Keratinocyte (primary cell): ENCODE measurements around the gene LGALS4. TPM values are rescaled to one million over a fixed set of nuclear protein-coding genes. Genes with fewer than 3 reads are reported as not detected.
A peak's percentile ranks its signal among the peaks of the same experiment; 100 is the strongest.

Source experiments
- DNase-seq: peaks from one replicate; pipeline ENCODE4 v3.0.0-alpha.2; 2011; ENCODE audit warnings: low read depth, missing footprints, low spot score
- FAIRE-seq: peaks from 2 replicates; lab custom pipeline; 2011; peaks lifted over from hg19 to GRCh38; lab: Jason Lieb, UNC
- H2AFZ ChIP-seq: 2 replicates; pipeline ENCODE4 v1.6.0; 2012; ENCODE audit warnings: low read length, control low read depth, inconsistent platforms; ENCODE audit not compliant: control insufficient read depth
- H3K27ac ChIP-seq: 2 replicates; pipeline ENCODE4 v1.5.1; 2011; ENCODE audit warnings: low read length; ENCODE audit not compliant: control insufficient read depth, insufficient read depth
- H3K27me3 ChIP-seq: 3 replicates; pipeline ENCODE4 v1.6.0; 2011; ENCODE audit warnings: low read length; ENCODE audit not compliant: control insufficient read depth, insufficient read depth; ENCODE audit errors: extremely low read depth
- H3K36me3 ChIP-seq, 2 experiments: 2 replicates in 1 of 2; 3 replicates in 1 of 2; pipeline ENCODE4 v1.5.1; 2011; ENCODE audit warnings: low read length in 2 of 2, mild to moderate bottlenecking in 1 of 2; ENCODE audit not compliant: control insufficient read depth in 2 of 2, insufficient read depth in 2 of 2; ENCODE audit errors: extremely low read depth in 1 of 2
- H3K4me1 ChIP-seq: 3 replicates; pipeline ENCODE4 v1.5.1; 2011; ENCODE audit warnings: low read length; ENCODE audit not compliant: control insufficient read depth, insufficient read depth; ENCODE audit errors: extremely low read depth
- H3K4me2 ChIP-seq: 3 replicates; pipeline ENCODE4 v1.6.0; 2011; ENCODE audit warnings: low read depth, low read length; ENCODE audit not compliant: control insufficient read depth, insufficient read depth; ENCODE audit errors: extremely low read depth
- H3K4me3 ChIP-seq, 3 experiments: fragments of 200-600 bp in 1 of 3; sonication (generic) in 1 of 3; 2 replicates in 2 of 3; 3 replicates in 1 of 3; pipeline ENCODE4 v1.5.1; 2011 to 2016; ENCODE audit warnings: low read length in 3 of 3, mild to moderate bottlenecking in 3 of 3, control low read depth in 2 of 3, inconsistent platforms in 1 of 3, low read depth in 1 of 3, mixed read lengths in 1 of 3, mixed run types in 1 of 3, moderate library complexity in 1 of 3; ENCODE audit not compliant: control insufficient read depth in 2 of 3, insufficient read depth in 2 of 3; ENCODE audit errors: extremely low read depth in 1 of 3
- H3K79me2 ChIP-seq: 2 replicates; pipeline ENCODE4 v1.6.0; 2012; ENCODE audit warnings: low read length; ENCODE audit not compliant: control insufficient read depth, insufficient read depth
- H3K9ac ChIP-seq: 3 replicates; pipeline ENCODE4 v1.6.0; 2011; ENCODE audit warnings: low read length; ENCODE audit not compliant: control insufficient read depth, insufficient read depth; ENCODE audit errors: extremely low read depth
- H3K9me1 ChIP-seq: 3 replicates; pipeline ENCODE4 v1.6.0; 2011; ENCODE audit warnings: low read length; ENCODE audit not compliant: control insufficient read depth, insufficient read depth; ENCODE audit errors: extremely low read depth
- H3K9me3 ChIP-seq: 2 replicates; pipeline ENCODE4 v1.5.1; 2012; ENCODE audit warnings: low read depth, low read length; ENCODE audit not compliant: control insufficient read depth
- H4K20me1 ChIP-seq: 3 replicates; pipeline ENCODE4 v1.6.0; 2011; ENCODE audit warnings: low read length; ENCODE audit not compliant: control insufficient read depth, insufficient read depth; ENCODE audit errors: extremely low read depth
- CTCF ChIP-seq, 3 experiments: IDR thresholded peaks in 1 of 3; conservative IDR thresholded peaks in 1 of 3; optimal IDR thresholded peaks in 1 of 3; 2 replicates in 2 of 3; 3 replicates in 1 of 3; pipeline versions ENCODE3 to v1.5.1; 2011; ENCODE audit warnings: low read length in 3 of 3, mild to moderate bottlenecking in 3 of 3, moderate library complexity in 2 of 3, control low read depth in 1 of 3, inconsistent platforms in 1 of 3; ENCODE audit not compliant: insufficient read depth in 2 of 3; ENCODE audit errors: extremely low read depth in 1 of 3
- EZH2 ChIP-seq: IDR thresholded peaks from one replicate; pipeline ENCODE4 v1.6.1; 2012; ENCODE audit warnings: inconsistent platforms, mild to moderate bottlenecking, low read length, moderate library complexity
- dilution Hi-C: fragments of 300-500 bp; cut with MboI; formaldehyde crosslinking; loops from one replicate; pipeline ENCODE4 v1.7.0; 2020; ENCODE audit warnings: low sequenced_read_pairs; ENCODE audit not compliant: extremely low pct_ligation_motif_present
- polyA plus RNA-seq, 5 experiments: library from polyadenylated mRNA; depleted of rRNA in 3 of 5; stranded (reverse) in 3 of 5; stranded (forward) in 1 of 5; unstranded in 1 of 5; fragments of >200 nt; gene quantifications; 1 replicate in 1 of 5; 2 replicates in 3 of 5; 3 replicates in 1 of 5; pipeline versions ENCODE4 v1.2.1 to v1.2.3, GENCODE V29; 2011 to 2012; ENCODE audit warnings: missing spikeins in 2 of 5, low read depth in 1 of 5, low replicate concordance in 1 of 5

The LGALS4 gene
- polyA plus RNA-seq, 1 donor (not counting 4 experiments of a cell fraction or from before 2014, with no cell fraction given) = 0.13 TPM

GRCh38 chr19:38850436-38850975 is 37.8 kb upstream of the LGALS4 start:
- no peaks in the 10 kb centered on the region for H3K27me3 ChIP-seq
- H3K4me1 ChIP-seq = peaks cover 36% of the 10 kb centered on the region
- TF ChIP-seq EZH2 = no peak
- TF ChIP-seq CTCF (optimal IDR thresholded peaks at IDR 0.05 in 1 of 3, IDR thresholded peaks at IDR 0.05 in 1 of 3, conservative IDR thresholded peaks at IDR 0.05 in 1 of 3; ENCODE audit: extremely low read depth in 1 of 3, insufficient read depth in 2 of 3, low read length in 3 of 3) = peak in 1 of 3 experiments; percentile 27
- H2AFZ ChIP-seq = peak overlapping the region; percentile 0
- peaks cover 20 to 25% of the 10 kb centered on the region in 2 experiments for H3K36me3 ChIP-seq
- FAIRE-seq (no peak), DNase-seq (peak; percentile 100)
- H3K4me2 ChIP-seq = peak overlapping the region; percentile 86
- H3K9ac ChIP-seq = peak overlapping the region; percentile 77
- dilution Hi-C loops = no loop called here
- peaks cover 35% of the 10 kb centered on the region for H3K79me2 ChIP-seq
- peak overlapping the region; percentile 76 for H3K27ac ChIP-seq
- H3K4me3 ChIP-seq = peak overlapping the region; percentile 49 to 74 (median 70)
- H4K20me1 ChIP-seq = peaks cover 13% of the 10 kb centered on the region
- H3K9me3 ChIP-seq = no peaks in the 10 kb centered on the region
- peaks cover 2% of the 10 kb centered on the region for H3K9me1 ChIP-seq

- Histone ChIP-seq H2AFZ (peak within 1 kb of the TSS; percentile 0), H3K27me3 (no peaks in the 10 kb centered on the region), H3K9me3 (no peaks in the 10 kb centered on the region), H3K9ac (peak within 1 kb of the TSS; percentile 98), H3K9me1 (peaks cover 2% of the 10 kb centered on the region), H3K79me2 (peaks cover 40% of the 10 kb centered on the region), H4K20me1 (peaks cover 13% of the 10 kb centered on the region), H3K36me3 (peaks cover 24 to 30% of the 10 kb centered on the region in 2 experiments), H3K4me1 (peaks cover 36% of the 10 kb centered on the region), H3K27ac (peak within 1 kb of the TSS; percentile 99), H3K4me3 (peak within 1 kb of the TSS; percentile 74 to 100 (median 84)), H3K4me2 (peak within 1 kb of the TSS; percentile 100)
- peak; percentile 97 for FAIRE-seq
- TF ChIP-seq CTCF (optimal IDR thresholded peaks at IDR 0.05 in 1 of 3, IDR thresholded peaks at IDR 0.05 in 1 of 3, conservative IDR thresholded peaks at IDR 0.05 in 1 of 3; ENCODE audit: extremely low read depth in 1 of 3, insufficient read depth in 2 of 3, low read length in 3 of 3) (peak; percentile 26 to 68 (median 61)), EZH2 (no peak)
- dilution Hi-C loops = no loop called here
- no peak for DNase-seq
These were observed 37.2 kb upstream of the LGALS4 start, which contains the start of gene HNRNPL for GRCh38 chr19:38849860-38850435. Gene HNRNPL, minus strand, starts transcription at chr19:38849986. Its CDS starts 20 bp downstream, at chr19:38849966.
